HG02973 (cell line): ENCODE measurements around the gene GALNT15.

Experiments used
- ATAC-seq: cut with Tn5 transposase; IDR thresholded peaks from one replicate; pipeline ENCODE4 v1.9.1; 2021; ENCODE audit warnings: moderate library complexity; ENCODE audit not compliant: unreplicated experiment

GALNT15 gene

DNA sequence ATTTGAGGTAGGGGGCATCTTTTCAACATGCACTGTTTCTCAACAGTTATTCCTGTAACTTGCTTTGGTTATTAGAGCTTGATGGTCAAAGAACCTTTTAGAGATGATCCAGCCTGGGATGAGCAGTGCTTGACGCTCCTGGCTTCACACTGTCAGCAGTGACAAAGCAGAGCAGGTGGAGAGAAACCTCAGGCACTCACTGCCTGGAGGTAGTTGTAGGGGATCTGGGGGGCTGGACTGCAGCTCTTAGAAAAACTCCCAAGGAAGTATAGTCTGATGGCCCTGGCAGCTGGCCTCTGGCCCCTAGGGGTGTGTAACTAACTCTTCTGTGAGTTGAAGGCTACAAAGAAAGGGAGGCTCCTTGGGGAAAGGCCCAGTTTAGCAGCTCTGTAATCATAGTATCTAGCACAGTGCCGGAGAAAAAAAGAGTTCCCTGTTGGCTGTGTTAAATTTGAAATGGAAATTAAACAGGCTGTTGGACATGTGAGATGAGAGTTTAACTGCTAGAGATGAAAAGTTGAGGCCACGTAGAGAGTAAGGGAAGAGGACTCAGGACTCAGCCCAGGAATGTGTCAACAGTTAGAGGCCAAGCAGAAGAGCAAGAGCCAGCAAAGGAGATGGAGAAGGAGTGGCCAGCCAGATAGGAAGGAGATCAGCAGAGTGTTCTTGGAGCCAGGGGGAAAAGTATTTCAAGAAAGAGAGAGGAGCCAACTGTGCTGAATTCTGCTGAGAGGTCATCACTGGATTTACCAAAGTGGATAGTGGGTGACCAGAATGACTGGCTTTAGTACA, 104.7 kb downstream of the GALNT15 start:
- no peak for ATAC-seq

DNA sequence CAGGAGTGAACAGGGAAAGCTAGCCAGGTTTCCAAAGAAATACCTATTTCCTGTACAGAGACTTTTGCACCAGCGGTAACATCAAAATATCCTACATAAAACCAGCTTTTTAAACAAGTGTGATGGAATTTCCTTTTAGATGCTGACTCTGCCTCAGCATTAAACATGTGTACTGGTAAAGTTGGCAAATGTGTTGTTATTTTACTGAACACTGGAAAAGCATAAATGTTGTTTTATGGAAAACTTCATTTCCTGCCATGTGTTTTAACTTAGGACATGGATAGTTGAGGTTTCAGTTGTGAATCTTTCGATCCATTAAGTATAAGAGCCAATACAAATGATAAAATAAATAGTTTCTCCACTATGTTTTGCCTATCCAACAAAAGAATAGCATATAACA, 106.2 kb downstream of the GALNT15 start:
- no peak for ATAC-seq
